ENCODE measurements around the gene TNFRSF13B.

Gene TNFRSF13B

GRCh38 chr17:16936536-16937310 is 35.2 kb downstream of the TNFRSF13B start:
- DNase-seq = no peak

- DNase-seq = no peak
These were observed 36.1 kb downstream of the TNFRSF13B start for GRCh38 chr17:16935786-16936185.

DNA sequence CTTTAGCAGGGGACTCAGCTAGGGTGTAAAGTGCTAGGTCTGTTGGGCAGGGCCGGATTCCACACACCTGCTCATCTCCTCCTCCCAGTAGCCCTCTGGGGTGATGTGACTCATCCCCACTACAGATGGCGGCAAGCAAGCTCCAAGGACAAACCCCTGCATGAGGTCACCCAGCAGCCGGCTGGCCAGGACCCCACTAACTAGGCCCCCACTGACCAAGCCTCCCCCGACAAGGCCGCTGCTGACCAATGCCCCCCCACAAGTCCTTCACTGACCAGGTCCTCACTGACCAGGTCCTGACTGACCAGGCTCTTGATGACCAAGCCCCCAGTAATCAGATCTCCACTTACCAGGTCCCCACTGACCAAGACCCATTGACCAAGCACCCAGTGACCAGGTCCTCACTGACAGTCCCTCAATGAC is 36.7 kb downstream of the TNFRSF13B start:
- no peak for DNase-seq

- no peak for DNase-seq
These were observed 37.1 kb downstream of the TNFRSF13B start for GRCh38 chr17:16934836-16935235.

- DNase-seq = no peak
These were observed 37.7 kb downstream of the TNFRSF13B start for GRCh38 chr17:16934133-16934795.

DNA sequence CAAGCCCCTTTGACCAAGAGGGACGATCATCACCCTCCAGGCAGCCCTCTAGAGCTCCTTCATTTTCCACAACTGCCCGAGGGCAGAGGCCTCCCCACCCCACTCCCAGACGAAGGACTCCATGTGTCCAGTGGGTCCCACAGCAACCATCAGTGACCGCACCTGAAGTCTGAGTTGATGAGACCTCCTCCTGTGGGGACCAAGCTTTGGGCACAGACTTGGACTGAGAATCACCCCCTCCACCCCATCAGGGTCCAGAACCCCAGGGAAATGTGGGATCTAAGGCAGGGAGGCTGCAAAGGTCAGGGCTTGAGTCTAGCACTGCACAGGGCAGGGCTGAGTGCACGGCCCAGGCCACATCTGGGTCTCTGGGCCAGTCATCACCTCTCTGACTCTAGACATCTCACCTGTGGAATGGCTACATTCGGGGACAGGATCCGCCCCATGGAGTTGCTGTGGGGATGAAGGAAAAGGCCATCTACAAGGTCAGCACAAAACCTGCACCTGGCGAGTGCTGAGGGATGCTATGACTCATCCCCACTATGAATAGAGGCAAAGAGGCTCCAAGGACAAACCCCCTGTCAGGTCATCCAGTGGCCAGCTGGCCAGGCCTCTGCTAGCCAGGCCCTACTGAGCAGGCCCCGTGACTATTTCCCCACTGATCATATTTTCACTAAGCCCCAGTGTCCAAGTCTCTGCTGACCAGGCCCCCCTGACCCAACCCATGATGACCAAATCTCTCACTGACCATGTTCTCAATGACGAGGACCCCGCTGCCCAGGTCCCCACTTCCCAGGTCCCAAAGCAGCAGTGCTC is 38.4 kb downstream of the TNFRSF13B start:
- no peak for DNase-seq

DNA sequence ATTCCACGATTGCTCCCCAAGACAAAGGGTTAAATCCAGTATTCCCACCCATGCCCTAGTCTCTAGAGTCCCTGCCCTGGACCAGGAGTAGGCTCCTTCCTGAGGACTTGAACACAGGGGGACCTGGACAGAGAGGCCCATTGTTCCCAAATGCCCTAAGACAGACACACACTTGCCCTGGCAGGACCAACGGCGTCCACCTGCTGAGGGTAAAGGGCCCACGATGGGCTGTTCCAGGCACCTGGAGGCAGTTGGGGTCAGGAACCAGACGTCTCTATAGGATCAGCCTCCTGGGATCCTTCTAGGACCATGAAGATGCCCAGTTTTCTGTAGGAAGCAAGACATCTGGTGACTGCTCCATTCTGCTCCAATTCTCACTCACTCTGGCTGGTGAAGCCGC is 39.3 kb downstream of the TNFRSF13B start:
- no peak for DNase-seq

GRCh38 chr17:16932156-16932555 is 39.8 kb downstream of the TNFRSF13B start:
- no peak for DNase-seq

DNA sequence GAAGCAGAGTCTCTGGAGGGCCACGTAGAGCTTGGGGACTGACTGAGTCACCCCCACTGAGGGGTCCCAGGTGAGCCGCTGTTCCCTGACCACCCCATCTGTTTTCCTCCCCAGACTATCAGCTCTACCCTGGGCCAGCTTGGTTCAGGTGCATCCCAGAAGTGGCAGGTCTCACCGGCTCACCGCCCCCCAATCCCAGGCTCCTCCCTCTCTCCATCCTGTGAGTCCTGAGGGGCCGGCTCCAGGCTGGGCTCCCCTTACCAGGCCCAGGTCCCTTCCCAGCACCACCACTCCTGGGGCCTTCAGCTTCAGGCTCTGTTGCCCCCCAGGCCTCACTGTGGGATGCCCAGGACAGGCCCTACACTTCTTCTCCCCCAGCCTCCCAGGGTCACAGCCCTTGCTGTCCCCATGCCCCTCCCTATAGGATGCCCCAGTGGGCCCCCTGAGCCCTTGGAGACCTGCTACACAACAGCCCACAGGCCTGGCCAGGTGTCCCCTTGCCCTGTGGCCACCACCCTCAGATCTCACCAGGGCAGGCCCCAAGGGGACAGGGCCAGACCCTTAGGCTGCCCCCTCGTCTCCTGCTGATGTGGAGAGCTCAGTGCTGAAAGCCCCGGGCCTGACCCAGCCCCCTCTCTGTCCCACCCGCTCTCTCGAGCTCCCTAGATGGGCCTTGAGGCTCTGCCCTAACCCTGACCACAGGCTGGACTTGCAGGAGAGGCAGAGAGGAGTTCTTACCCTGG is 40.4 kb downstream of the TNFRSF13B start:
- DNase-seq = no peak

DNA sequence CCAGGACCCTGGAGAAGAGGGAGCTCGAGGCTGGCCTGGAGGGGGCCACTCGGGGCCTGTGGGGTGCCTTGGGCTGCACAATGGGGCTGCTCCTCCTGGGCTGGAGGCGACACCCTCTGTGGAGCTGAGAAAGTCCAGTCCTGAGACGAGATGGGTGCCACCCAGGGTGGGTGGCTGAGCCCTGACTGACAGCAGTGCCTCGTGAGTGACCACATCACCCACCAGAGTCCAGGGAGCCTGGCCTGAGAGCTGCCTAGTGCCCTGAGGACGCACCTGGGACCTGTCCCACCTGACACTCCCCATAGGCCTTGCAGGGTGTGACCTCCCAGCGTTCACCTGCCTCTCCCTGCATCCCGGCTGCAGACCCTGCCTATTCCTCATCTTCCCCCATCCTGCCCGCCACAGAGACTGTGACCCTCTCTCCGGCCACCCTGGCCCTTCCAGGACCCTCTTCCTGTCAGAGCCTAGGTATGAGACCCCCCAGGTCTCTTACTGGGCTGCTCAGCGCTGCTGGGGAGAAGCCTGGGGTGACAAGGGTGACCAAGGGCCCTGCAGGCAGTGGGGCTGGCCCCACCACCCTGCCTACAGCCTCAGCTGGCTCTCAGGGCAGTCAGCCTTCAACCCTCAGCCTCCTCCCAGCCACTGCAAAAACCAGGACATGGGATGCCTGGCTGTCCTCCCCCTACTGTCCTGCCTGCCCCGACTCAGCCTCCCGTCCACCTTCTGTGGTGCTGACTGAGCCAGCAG is 41.2 kb downstream of the TNFRSF13B start:
- DNase-seq = no peak

- DNase-seq = no peak
These were observed 42.0 kb downstream of the TNFRSF13B start for GRCh38 chr17:16929757-16930520.

- DNase-seq = no peak
These were observed 42.8 kb downstream of the TNFRSF13B start for GRCh38 chr17:16929035-16929680.

DNA sequence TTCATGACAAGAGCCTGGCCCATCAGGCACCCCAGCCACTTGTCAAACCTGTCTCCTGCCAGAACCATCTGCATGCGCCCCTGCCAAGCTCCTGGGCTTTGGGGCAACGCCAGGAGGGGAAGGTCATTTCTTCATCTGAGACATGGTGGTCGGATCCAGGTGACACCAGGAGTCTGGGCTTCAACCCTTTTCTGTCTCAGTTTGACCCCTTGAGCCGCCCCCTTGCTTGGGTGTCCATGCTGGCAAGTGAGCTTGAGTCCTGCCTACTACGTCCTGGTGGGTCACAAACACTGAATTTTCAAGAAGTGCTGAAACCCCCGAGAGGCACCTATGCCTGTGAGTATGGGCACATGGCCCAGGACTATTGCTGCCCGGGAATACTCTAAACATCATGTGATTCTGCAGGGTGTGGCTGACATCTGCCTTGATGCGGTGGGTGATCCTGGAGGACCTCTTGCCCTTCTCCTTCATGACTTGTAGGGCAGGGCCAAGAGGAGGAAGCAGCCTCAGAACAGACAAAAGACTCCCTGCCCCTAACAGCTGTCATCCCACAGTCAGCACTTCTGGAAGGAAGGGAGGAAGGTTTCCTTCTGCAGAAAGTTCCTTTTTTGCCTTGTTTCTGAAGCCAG is 43.4 kb downstream of the TNFRSF13B start:
- no peak for DNase-seq

GRCh38 chr17:16927641-16928321 is 44.1 kb downstream of the TNFRSF13B start:
- no peak for DNase-seq

DNA sequence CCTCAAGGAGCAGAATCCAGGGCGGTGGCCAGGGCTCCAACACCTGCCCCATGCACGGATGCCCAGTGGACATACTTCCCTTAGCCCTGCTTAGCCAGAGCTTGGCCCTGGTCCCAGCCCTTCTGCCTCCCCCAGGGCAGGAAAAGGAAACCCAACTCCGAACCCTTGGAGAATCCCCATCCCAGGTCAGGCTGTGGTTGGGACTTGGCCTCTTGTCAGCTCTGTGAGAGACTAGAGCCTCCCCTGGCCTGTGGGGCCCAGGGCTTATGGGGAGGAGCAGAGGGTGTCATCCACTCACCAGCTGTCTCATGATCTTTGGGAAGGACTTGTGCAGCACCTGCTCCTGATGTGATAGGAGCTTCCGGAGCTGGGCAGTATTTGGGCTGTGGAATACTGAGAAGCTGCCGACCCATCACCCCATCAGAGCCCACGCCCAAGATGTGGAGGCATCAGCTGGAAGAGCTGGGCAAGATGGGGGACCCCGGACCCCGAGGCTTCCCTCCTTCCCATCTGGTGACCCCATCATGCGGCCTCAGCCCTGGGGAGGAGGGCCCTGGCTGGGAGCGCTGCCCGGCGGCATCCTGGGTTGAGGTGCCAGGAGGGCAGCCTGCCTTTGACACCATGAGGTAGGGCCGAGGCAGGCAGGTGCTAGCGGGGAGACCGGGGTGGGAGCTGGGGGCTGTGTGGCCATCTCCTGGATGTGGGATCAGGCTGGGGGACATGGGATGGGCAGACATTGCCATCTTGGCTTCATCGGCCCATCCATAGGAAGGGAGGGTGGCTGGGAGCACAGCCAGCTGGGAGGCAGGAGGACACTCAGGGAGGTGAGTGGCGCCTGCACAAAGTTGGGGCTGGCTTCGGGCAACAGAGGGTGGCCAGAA is 45.1 kb downstream of the TNFRSF13B start:
- no peak for DNase-seq

DNA sequence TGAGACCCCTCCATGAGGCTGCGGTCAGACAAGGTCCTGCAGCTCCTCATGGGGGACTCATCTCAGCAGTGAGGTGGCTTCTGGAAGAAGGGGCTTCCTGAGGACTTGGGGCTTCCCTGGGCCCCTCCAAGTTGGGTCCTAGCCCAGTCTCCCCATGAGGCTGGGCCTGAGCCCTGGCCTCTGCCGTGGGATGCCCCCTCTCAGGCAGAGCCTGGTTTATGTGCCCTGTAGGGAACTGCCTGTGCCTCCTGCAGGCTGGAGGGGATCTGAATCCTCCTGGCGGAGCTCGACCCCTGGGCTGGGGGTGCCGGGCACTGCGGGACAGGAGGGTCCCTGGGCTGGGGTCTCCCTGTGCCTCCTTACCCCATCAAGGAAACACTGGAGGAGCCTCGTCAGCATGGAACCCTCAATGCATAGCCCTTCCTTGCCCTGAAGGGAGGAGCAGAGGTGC is 45.8 kb downstream of the TNFRSF13B start:
- DNase-seq = no peak

DNA sequence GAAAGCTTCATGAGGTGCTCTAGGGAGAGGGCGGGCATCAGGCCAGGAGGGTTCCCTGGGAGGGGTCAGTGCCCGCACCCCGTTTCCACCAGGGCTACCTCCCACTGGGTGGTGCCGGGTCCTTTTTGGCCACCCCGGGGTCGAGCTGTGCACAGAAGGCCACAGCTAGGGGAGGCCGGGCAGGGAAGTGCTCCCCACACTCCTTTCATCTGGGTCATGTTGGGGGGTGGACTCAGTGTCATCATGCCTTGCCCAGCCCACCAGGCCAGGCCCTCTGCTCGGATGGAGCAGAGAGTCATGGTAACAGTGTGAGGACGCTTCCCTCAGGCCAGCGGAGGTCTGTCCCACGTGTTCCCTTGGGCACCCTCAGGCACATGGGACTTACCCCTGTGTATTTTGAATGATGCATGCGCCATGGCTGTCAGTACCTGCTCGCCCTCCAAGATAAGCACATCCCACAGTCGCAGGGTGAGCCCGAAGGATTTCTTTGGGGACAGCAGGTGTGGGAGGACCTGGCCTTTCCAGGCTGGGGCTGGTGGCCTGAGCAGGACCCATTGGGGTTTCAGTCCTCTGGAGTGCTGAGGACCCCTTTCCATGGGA is 46.4 kb downstream of the TNFRSF13B start:
- DNase-seq = no peak

All from activated gamma-delta T cell treated with Interleukin-2 at 50 U/mL for 16 hours (primary cell).